Measurements from ENCODE around the gene MKKS. TPM values are rescaled to one million over a fixed set of nuclear protein-coding genes. Genes with fewer than 3 reads are reported as not detected.

MKKS gene
- total and polyA plus RNA-seq, 2 donors (not counting 1 experiment from before 2014, with no cell fraction given) = 6.0 to 12.6 TPM

- Histone ChIP-seq H2AFZ (ENCODE audit: insufficient read depth, low read depth, low read length, poor library complexity, severe bottlenecking) (no peak overlapping the region), H3K27ac (ENCODE audit: low read length in 2 of 2) (no peak overlapping the region), H3K4me3 (ENCODE audit: control extremely low read depth in 1 of 5, extremely low read depth in 1 of 5, insufficient read depth in 1 of 5, low read depth in 2 of 5, low read length in 4 of 5) (no peak overlapping the region), H3K9me3 (ENCODE audit: control extremely low read depth in 1 of 3, control insufficient read depth in 2 of 3, insufficient read depth in 1 of 3, low read length in 2 of 3) (no peaks in the 10 kb centered on the region), H4K20me1 (ENCODE audit: control insufficient read depth, insufficient read depth, low read length, poor library complexity, severe bottlenecking) (no peaks in the 10 kb centered on the region), H3K4me1 (ENCODE audit: control insufficient read depth in 2 of 2, insufficient read depth in 2 of 2, low read length in 2 of 2) (no peaks in the 10 kb centered on the region), H3K36me3 (replicated peaks in 1 of 2; ENCODE audit: control extremely low read depth in 1 of 2, control insufficient read depth in 1 of 2, extremely low read depth in 1 of 2, insufficient read depth in 2 of 2, low read length in 1 of 2) (no peaks in the 10 kb centered on the region), H3K27me3 (replicated peaks in 1 of 4; ENCODE audit: control extremely low read depth in 1 of 4, control insufficient read depth in 3 of 4, insufficient read depth in 4 of 4, low read length in 3 of 4) (no peaks in the 10 kb centered on the region), H3K4me2 (replicated peaks; ENCODE audit: low read depth, low read length, poor library complexity, severe bottlenecking) (no peak overlapping the region), H3K9ac (ENCODE audit: low read length) (no peak overlapping the region), H3K79me2 (ENCODE audit: control insufficient read depth, insufficient read depth, low read length) (no peaks in the 10 kb centered on the region)
- no CpG with 5 or more reads among the region's 6 CpGs for WGBS (ENCODE audit: insufficient coverage)
- no peak for DNase-seq
- ATAC-seq (ENCODE audit: low read depth) = no peak
- ChIA-PET POLR2A (no interaction called here), CTCF (no interaction called here)
- TF ChIP-seq EZH2 (IDR thresholded peaks at IDR 0.05; ENCODE audit: borderline replicate concordance, insufficient read depth, low read depth, low read length, poor library complexity, severe bottlenecking) (no peak), CTCF (IDR thresholded peaks at IDR 0.05) (no peak)
- H3K4me1 Mint-ChIP-seq = no peaks in the 10 kb centered on the region
- H3K4me3 Mint-ChIP-seq = no peak overlapping the region
- no peaks in the 10 kb centered on the region for H3K9me3 Mint-ChIP-seq (ENCODE audit: insufficient read depth)
- H3K27ac Mint-ChIP-seq = no peak overlapping the region
- peaks cover 7% of the 10 kb centered on the region for H3K27me3 Mint-ChIP-seq
- intact Hi-C loops (cut with micrococcal nuclease) = no loop called here
Measured at GRCh38 chr20:10352934-10353824, 80.8 kb downstream of the MKKS start.

Other genes with a start within 250 kb of the MKKS start
- gene SNAP25, start 215.4 kb downstream of the MKKS start, total RNA-seq = not detected in 2 replicates
- 0.27 TPM in 1 of 2 replicates, not detected in the other for gene SNAP25, start 215.4 kb downstream of the MKKS start, polyA plus RNA-seq
- 8.1 and 9.6 TPM in 2 replicates for gene SLX4IP, start 1.1 kb upstream of the MKKS start, total RNA-seq
- 2.0 and 2.5 TPM in 2 replicates for gene SLX4IP, start 1.1 kb upstream of the MKKS start, polyA plus RNA-seq
- gene JAG1, start 239.8 kb upstream of the MKKS start, total RNA-seq = 0.22 TPM in 1 of 2 replicates, not detected in the other
- gene JAG1, start 239.8 kb upstream of the MKKS start, polyA plus RNA-seq = 0.22 TPM in 1 of 2 replicates, not detected in the other